Measurements from ENCODE around the gene PHRF1. TPM values are rescaled to one million over a fixed set of nuclear protein-coding genes. Genes with fewer than 3 reads are reported as not detected.

PHRF1 gene
- total and polyA plus RNA-seq, 5 donors from 2014 or later, result 3.8 to 43.8 (median 5.5) TPM

GRCh38 chr11:578276-579035, 2.2 kb downstream of the PHRF1 start:
- no peak for DNase-seq
- H3K9me3 Mint-ChIP-seq, result peaks cover 0 to 2% (median 0%) of the 10 kb centered on the region in 7 donors
- no peak overlapping the region for H3K27ac ChIP-seq (ENCODE audit: insufficient read depth, low read length, poor library complexity, severe bottlenecking)
- peaks cover 48% of the 10 kb centered on the region for H3K4me1 ChIP-seq (ENCODE audit: control insufficient read depth, insufficient read depth, low read length, poor library complexity, severe bottlenecking)
- no peak overlapping the region for H3K27ac Mint-ChIP-seq
- H3K36me3 ChIP-seq (ENCODE audit: control insufficient read depth, insufficient read depth, low read length), result peaks cover 18% of the 10 kb centered on the region
- peak overlapping the region; percentile 79 to 91 (median 86) for H3K4me3 Mint-ChIP-seq
- no peak for ATAC-seq (ENCODE audit: low read depth in 2 of 2)
- no peaks in the 10 kb centered on the region for H3K9me3 ChIP-seq (ENCODE audit: control insufficient read depth in 2 of 2, low read length in 2 of 2)
- H3K36me3 Mint-ChIP-seq, result no peaks in the 10 kb centered on the region
- H3K27me3 Mint-ChIP-seq, result peaks cover 5% of the 10 kb centered on the region
- peaks cover 4 to 57% (median 21%) of the 10 kb centered on the region in 4 donors for H3K4me1 Mint-ChIP-seq
- no peaks in the 10 kb centered on the region for H3K27me3 ChIP-seq (ENCODE audit: control insufficient read depth, insufficient read depth, low read length)
- peak overlapping the region; percentile 83 for H3K4me3 ChIP-seq (ENCODE audit: low read depth, low read length)

GRCh38 chr11:579830-580601, 3.7 kb downstream of the PHRF1 start:
- H3K27ac ChIP-seq (ENCODE audit: insufficient read depth, low read length, poor library complexity, severe bottlenecking), result no peak overlapping the region
- Mint-ChIP-seq H3K4me3 (peak overlapping the region in 3 of 4 donors; percentile 32 to 79 (median 53)), H3K27me3 (peaks cover 2% of the 10 kb centered on the region), H3K4me1 (peaks cover 0 to 45% (median 11%) of the 10 kb centered on the region in 4 donors), H3K27ac (no peak overlapping the region), H3K36me3 (no peaks in the 10 kb centered on the region), H3K9me3 (peaks cover 0 to 3% (median 0%) of the 10 kb centered on the region in 7 donors)
- H3K4me1 ChIP-seq (ENCODE audit: control insufficient read depth, insufficient read depth, low read length, poor library complexity, severe bottlenecking), result peaks cover 37% of the 10 kb centered on the region
- H3K4me3 ChIP-seq (ENCODE audit: low read depth, low read length), result no peak overlapping the region
- H3K36me3 ChIP-seq (ENCODE audit: control insufficient read depth, insufficient read depth, low read length), result peaks cover 30% of the 10 kb centered on the region
- ATAC-seq (ENCODE audit: low read depth in 2 of 2) (no peak), DNase-seq (no peak)
- no peaks in the 10 kb centered on the region for H3K27me3 ChIP-seq (ENCODE audit: control insufficient read depth, insufficient read depth, low read length)
- no peaks in the 10 kb centered on the region for H3K9me3 ChIP-seq (ENCODE audit: control insufficient read depth in 2 of 2, low read length in 2 of 2)

GRCh38 chr11:581342-581741, 5.1 kb downstream of the PHRF1 start:
- H3K4me3 Mint-ChIP-seq, result peak overlapping the region in 2 of 4 donors; percentile 52 to 62

GRCh38 chr11:581752-582151, 5.5 kb downstream of the PHRF1 start:
- Mint-ChIP-seq H3K27ac (no peak overlapping the region), H3K36me3 (peaks cover 5% of the 10 kb centered on the region), H3K9me3 (peaks cover 0 to 2% (median 0%) of the 10 kb centered on the region in 7 donors), H3K27me3 (no peaks in the 10 kb centered on the region), H3K4me1 (peaks cover 0 to 46% (median 9%) of the 10 kb centered on the region in 4 donors), H3K4me3 (peak overlapping the region in 1 of 4 donors; percentile 52)
- no peak overlapping the region for H3K27ac ChIP-seq (ENCODE audit: insufficient read depth, low read length, poor library complexity, severe bottlenecking)
- no peak for DNase-seq
- H3K27me3 ChIP-seq (ENCODE audit: control insufficient read depth, insufficient read depth, low read length), result no peaks in the 10 kb centered on the region
- peaks cover 31% of the 10 kb centered on the region for H3K4me1 ChIP-seq (ENCODE audit: control insufficient read depth, insufficient read depth, low read length, poor library complexity, severe bottlenecking)
- no peak overlapping the region for H3K4me3 ChIP-seq (ENCODE audit: low read depth, low read length)
- ATAC-seq (ENCODE audit: low read depth in 2 of 2), result no peak
- H3K9me3 ChIP-seq (ENCODE audit: control insufficient read depth in 2 of 2, low read length in 2 of 2), result no peaks in the 10 kb centered on the region
- peaks cover 38% of the 10 kb centered on the region for H3K36me3 ChIP-seq (ENCODE audit: control insufficient read depth, insufficient read depth, low read length)

More at GRCh38 chr11:581342-581741, 5.1 kb downstream of the PHRF1 start:
- no peaks in the 10 kb centered on the region for H3K9me3 ChIP-seq (ENCODE audit: control insufficient read depth in 2 of 2, low read length in 2 of 2)
- no peak overlapping the region for H3K27ac ChIP-seq (ENCODE audit: insufficient read depth, low read length, poor library complexity, severe bottlenecking)
- ATAC-seq (ENCODE audit: low read depth in 2 of 2) (no peak), DNase-seq (no peak)
- peaks cover 31% of the 10 kb centered on the region for H3K4me1 ChIP-seq (ENCODE audit: control insufficient read depth, insufficient read depth, low read length, poor library complexity, severe bottlenecking)
- H3K27me3 Mint-ChIP-seq, result no peaks in the 10 kb centered on the region
- H3K36me3 Mint-ChIP-seq, result peaks cover 3% of the 10 kb centered on the region
- H3K9me3 Mint-ChIP-seq, result peaks cover 0 to 2% (median 0%) of the 10 kb centered on the region in 7 donors
- H3K4me1 Mint-ChIP-seq, result peaks cover 0 to 44% (median 9%) of the 10 kb centered on the region in 4 donors
- no peak overlapping the region for H3K4me3 ChIP-seq (ENCODE audit: low read depth, low read length)
- peaks cover 34% of the 10 kb centered on the region for H3K36me3 ChIP-seq (ENCODE audit: control insufficient read depth, insufficient read depth, low read length)
- H3K27me3 ChIP-seq (ENCODE audit: control insufficient read depth, insufficient read depth, low read length), result no peaks in the 10 kb centered on the region
- no peak overlapping the region for H3K27ac Mint-ChIP-seq

GRCh38 chr11:584287-584686, 8.0 kb downstream of the PHRF1 start:
- Mint-ChIP-seq H3K4me3 (no peak overlapping the region), H3K36me3 (peaks cover 18% of the 10 kb centered on the region), H3K9me3 (peaks cover 0 to 2% (median 0%) of the 10 kb centered on the region in 7 donors), H3K27me3 (no peaks in the 10 kb centered on the region), H3K27ac (no peak overlapping the region), H3K4me1 (peaks cover 0 to 39% (median 17%) of the 10 kb centered on the region in 4 donors)
- Histone ChIP-seq H3K27me3 (ENCODE audit: control insufficient read depth, insufficient read depth, low read length) (no peaks in the 10 kb centered on the region), H3K4me3 (ENCODE audit: low read depth, low read length) (no peak overlapping the region), H3K4me1 (ENCODE audit: control insufficient read depth, insufficient read depth, low read length, poor library complexity, severe bottlenecking) (peaks cover 22% of the 10 kb centered on the region), H3K27ac (ENCODE audit: insufficient read depth, low read length, poor library complexity, severe bottlenecking) (no peak overlapping the region), H3K36me3 (ENCODE audit: control insufficient read depth, insufficient read depth, low read length) (peaks cover 59% of the 10 kb centered on the region), H3K9me3 (ENCODE audit: control insufficient read depth in 2 of 2, low read length in 2 of 2) (no peaks in the 10 kb centered on the region)
- ATAC-seq (ENCODE audit: low read depth in 2 of 2) (no peak), DNase-seq (no peak)

GRCh38 chr11:586376-587316, 10.4 kb downstream of the PHRF1 start:
- Mint-ChIP-seq H3K27ac (peak overlapping the region in 2 of 3 donors; percentile 44 to 99), H3K36me3 (peaks cover 31% of the 10 kb centered on the region), H3K9me3 (peaks cover 0 to 1% (median 0%) of the 10 kb centered on the region in 7 donors), H3K4me3 (peak overlapping the region in 1 of 4 donors; percentile 9), H3K4me1 (peaks cover 0 to 29% (median 12%) of the 10 kb centered on the region in 4 donors), H3K27me3 (no peaks in the 10 kb centered on the region)
- ATAC-seq (ENCODE audit: low read depth in 2 of 2) (no peak), DNase-seq (no peak)
- peak overlapping the region; percentile 74 for H3K27ac ChIP-seq (ENCODE audit: insufficient read depth, low read length, poor library complexity, severe bottlenecking)
- no peaks in the 10 kb centered on the region for H3K9me3 ChIP-seq (ENCODE audit: control insufficient read depth in 2 of 2, low read length in 2 of 2)
- no peaks in the 10 kb centered on the region for H3K27me3 ChIP-seq (ENCODE audit: control insufficient read depth, insufficient read depth, low read length)
- no peak overlapping the region for H3K4me3 ChIP-seq (ENCODE audit: low read depth, low read length)
- H3K4me1 ChIP-seq (ENCODE audit: control insufficient read depth, insufficient read depth, low read length, poor library complexity, severe bottlenecking), result peaks cover 16% of the 10 kb centered on the region
- peaks cover 71% of the 10 kb centered on the region for H3K36me3 ChIP-seq (ENCODE audit: control insufficient read depth, insufficient read depth, low read length)

- Mint-ChIP-seq H3K4me3 (peak overlapping the region in 3 of 4 donors; percentile 19 to 75 (median 54)), H3K4me1 (peaks cover 0 to 26% (median 11%) of the 10 kb centered on the region in 4 donors), H3K36me3 (peaks cover 35% of the 10 kb centered on the region), H3K9me3 (peaks cover 0 to 1% (median 0%) of the 10 kb centered on the region in 7 donors), H3K27me3 (no peaks in the 10 kb centered on the region), H3K27ac (peak overlapping the region; percentile 95 to 99 (median 98))
- no peaks in the 10 kb centered on the region for H3K9me3 ChIP-seq (ENCODE audit: control insufficient read depth in 2 of 2, low read length in 2 of 2)
- H3K27me3 ChIP-seq (ENCODE audit: control insufficient read depth, insufficient read depth, low read length), result no peaks in the 10 kb centered on the region
- no peak for ATAC-seq (ENCODE audit: low read depth in 2 of 2)
- peaks cover 72% of the 10 kb centered on the region for H3K36me3 ChIP-seq (ENCODE audit: control insufficient read depth, insufficient read depth, low read length)
- peaks cover 16% of the 10 kb centered on the region for H3K4me1 ChIP-seq (ENCODE audit: control insufficient read depth, insufficient read depth, low read length, poor library complexity, severe bottlenecking)
- no peak overlapping the region for H3K4me3 ChIP-seq (ENCODE audit: low read depth, low read length)
- DNase-seq, result no peak
- H3K27ac ChIP-seq (ENCODE audit: insufficient read depth, low read length, poor library complexity, severe bottlenecking), result peak overlapping the region; percentile 74
Measured at GRCh38 chr11:587546-587945, 11.3 kb downstream of the PHRF1 start.

All from CD4-positive, CD25-positive, alpha-beta regulatory T cell (primary cell).